SK-N-SH treated with all-trans-retinoic acid at 6 μM for 48 hours (cell line): ENCODE results near the gene FLOT1.

Experiments used
- ATAC-seq: fragments of 200-7000 bp; cut with Tn5 transposase; 3 replicates; pipeline ENCODE4 v1.9.1; 2020; ENCODE audit warnings: mild to moderate bottlenecking, moderate library complexity
- ARNTL ChIP-seq: fragments of 450-650 bp; formaldehyde crosslinking; IDR thresholded peaks from 2 replicates; pipeline ENCODE4 v1.5.0; 2020; ENCODE audit warnings: low read depth, mild to moderate bottlenecking, moderate library complexity, borderline replicate concordance
- BACH2 ChIP-seq: fragments of 250-450 bp; sonication (Bioruptor Pico); IDR thresholded peaks from 2 replicates; pipeline ENCODE4 v1.9.0; 2021; ENCODE audit warnings: mild to moderate bottlenecking, borderline replicate concordance
- CREB5 ChIP-seq: fragments of 250-450 bp; sonication (Bioruptor Pico); IDR thresholded peaks from 2 replicates; pipeline ENCODE4 v1.5.1; 2020; ENCODE audit warnings: low read depth, mild to moderate bottlenecking, moderate library complexity
- CSDC2 ChIP-seq: fragments of 250-450 bp; sonication (Bioruptor Pico); IDR thresholded peaks from 2 replicates; pipeline ENCODE4 v1.5.0; 2020; ENCODE audit warnings: mild to moderate bottlenecking, moderate library complexity
- CSRNP3 ChIP-seq: fragments of 250-450 bp; sonication (Bioruptor Pico); IDR thresholded peaks from 2 replicates; pipeline ENCODE4 v1.5.1; 2021; ENCODE audit warnings: mild to moderate bottlenecking, moderate library complexity
- ESRRG ChIP-seq: fragments of 250-450 bp; sonication (Bioruptor Pico); IDR thresholded peaks from 2 replicates; pipeline ENCODE4 v1.6.1; 2021; ENCODE audit warnings: mild to moderate bottlenecking
- GLIS3 ChIP-seq: fragments of 250-450 bp; sonication (Bioruptor Pico); IDR thresholded peaks from 2 replicates; pipeline ENCODE4 v1.5.0; 2020; ENCODE audit warnings: mild to moderate bottlenecking, moderate library complexity
- ISL1 ChIP-seq: fragments of 250-450 bp; sonication (Bioruptor Pico); IDR thresholded peaks from 2 replicates; pipeline ENCODE4 v2.1.2; 2022; ENCODE audit warnings: mild to moderate bottlenecking, moderate library complexity
- OSR1 ChIP-seq: fragments of 250-450 bp; sonication (Bioruptor Pico); IDR thresholded peaks from 2 replicates; pipeline ENCODE4 v1.8.0; 2022; ENCODE audit warnings: moderate library complexity, mild to moderate bottlenecking, inconsistent platforms
- PATZ1 ChIP-seq: fragments of 250-450 bp; sonication (Bioruptor Pico); IDR thresholded peaks from 2 replicates; pipeline ENCODE4 v1.8.0; 2020; ENCODE audit warnings: mild to moderate bottlenecking, moderate library complexity, borderline replicate concordance
- PPARA ChIP-seq: fragments of 250-450 bp; sonication (Bioruptor Pico); IDR thresholded peaks from 2 replicates; pipeline ENCODE4 v1.5.0; 2020; ENCODE audit warnings: mild to moderate bottlenecking, borderline replicate concordance
- SNAI2 ChIP-seq: fragments of 250-450 bp; sonication (Bioruptor Pico); IDR thresholded peaks from 2 replicates; pipeline ENCODE4 v1.5.0; 2020; ENCODE audit warnings: mild to moderate bottlenecking, moderate library complexity
- TCF4 ChIP-seq: fragments of 250-450 bp; sonication (Bioruptor Pico); IDR thresholded peaks from 2 replicates; pipeline ENCODE4 v1.8.0; 2021; ENCODE audit warnings: mild to moderate bottlenecking, moderate library complexity, borderline replicate concordance
- TOX ChIP-seq: fragments of 250-450 bp; sonication (Bioruptor Pico); IDR thresholded peaks from 2 replicates; pipeline ENCODE4 v1.8.0; 2021; ENCODE audit warnings: mild to moderate bottlenecking, moderate library complexity, borderline replicate concordance
- TSHZ2 ChIP-seq: fragments of 250-450 bp; sonication (Bioruptor Pico); IDR thresholded peaks from 2 replicates; pipeline ENCODE4 v1.5.0; 2020; ENCODE audit warnings: mild to moderate bottlenecking, moderate library complexity
- ZC3H10 ChIP-seq: fragments of 250-450 bp; sonication (Bioruptor Pico); IDR thresholded peaks from 2 replicates; pipeline ENCODE4 v1.5.1; 2021; ENCODE audit warnings: mild to moderate bottlenecking, moderate library complexity
- ZFP3 ChIP-seq: fragments of 250-450 bp; sonication (Bioruptor Pico); IDR thresholded peaks from 2 replicates; pipeline ENCODE4 v1.5.0; 2020; ENCODE audit warnings: mild to moderate bottlenecking, moderate library complexity
- ZFP30 ChIP-seq: fragments of 450-650 bp; formaldehyde crosslinking; IDR thresholded peaks from 2 replicates; pipeline ENCODE4 v1.5.0; 2022; ENCODE audit warnings: mild to moderate bottlenecking, moderate library complexity
- ZNF565 ChIP-seq: fragments of 450-650 bp; formaldehyde crosslinking; conservative IDR thresholded peaks from 2 replicates; pipeline ENCODE4 v1.5.0; 2020; ENCODE audit warnings: low read depth, mild to moderate bottlenecking, moderate library complexity
- ZNF70 ChIP-seq: fragments of 450-650 bp; formaldehyde crosslinking; IDR thresholded peaks from 2 replicates; pipeline ENCODE4 v1.5.0; 2020; ENCODE audit warnings: mild to moderate bottlenecking, moderate library complexity

The FLOT1 gene

GRCh38 chr6:30707281-30707850, 35.1 kb downstream of the FLOT1 start:
- ATAC-seq, result no peak
- TF ChIP-seq ESRRG (CRISPR knock-in tag) (no peak), CSRNP3 (CRISPR knock-in tag) (no peak), BACH2 (CRISPR knock-in tag) (no peak), GLIS3 (CRISPR knock-in tag) (no peak), ARNTL (CRISPR knock-in tag) (no peak), TOX (CRISPR knock-in tag) (no peak), ZC3H10 (CRISPR knock-in tag) (no peak), ISL1 (CRISPR knock-in tag) (no peak), ZNF565 (CRISPR knock-in tag) (no peak), TCF4 (CRISPR knock-in tag) (no peak), CREB5 (CRISPR knock-in tag) (no peak), PPARA (no peak), PATZ1 (CRISPR knock-in tag) (no peak), OSR1 (CRISPR knock-in tag) (no peak), ZFP3 (CRISPR knock-in tag) (no peak)

GRCh38 chr6:30705620-30706019, 36.9 kb downstream of the FLOT1 start:
- ATAC-seq, result no peak
- TF ChIP-seq TCF4 (CRISPR knock-in tag), result no peak
- no peak for TF ChIP-seq CSDC2 (CRISPR knock-in tag)
- no peak for TF ChIP-seq TSHZ2
- TF ChIP-seq ZC3H10 (CRISPR knock-in tag), result no peak
- TF ChIP-seq ESRRG (CRISPR knock-in tag), result no peak
- TF ChIP-seq ISL1 (CRISPR knock-in tag), result no peak
- no peak for TF ChIP-seq SNAI2
- no peak for TF ChIP-seq GLIS3 (CRISPR knock-in tag)
- TF ChIP-seq ARNTL (CRISPR knock-in tag), result no peak
- no peak for TF ChIP-seq BACH2 (CRISPR knock-in tag)
- no peak for TF ChIP-seq ZFP30 (CRISPR knock-in tag)
- TF ChIP-seq PATZ1 (CRISPR knock-in tag), result no peak

GRCh38 chr6:30703821-30704220, 38.7 kb downstream of the FLOT1 start:
- ATAC-seq, result no peak
- TF ChIP-seq BACH2 (CRISPR knock-in tag) (no peak), TSHZ2 (no peak), OSR1 (CRISPR knock-in tag) (no peak), CREB5 (CRISPR knock-in tag) (no peak), PPARA (no peak), ZNF70 (no peak), ZC3H10 (CRISPR knock-in tag) (no peak), ZFP30 (CRISPR knock-in tag) (no peak), TCF4 (CRISPR knock-in tag) (no peak), CSRNP3 (CRISPR knock-in tag) (no peak)
